GM23338 (cell line): Measurements from ENCODE around the gene TNFAIP8L2. TPM values are rescaled to one million over a fixed set of nuclear protein-coding genes. Genes with fewer than 3 reads are reported as not detected.
"Not testable (repeated sequence)": the region's sequence is repeated elsewhere in the genome, so short reads cannot be mapped to it uniquely, and the experiment has no call there.

ENCODE experiments used
- ATAC-seq: fragments of 200-7000 bp; cut with Tn5 transposase; 3 replicates; pipeline ENCODE4 v1.9.1; 2020
- DNase-seq: peaks from one replicate; pipeline ENCODE4 v3.0.0-alpha.2; 2015; ENCODE audit warnings: low spot score
- H2AFZ ChIP-seq: fragments of 200-600 bp; sonication (generic); 2 replicates; pipeline ENCODE4 v1.8.0; 2016; ENCODE audit warnings: antibody characterized with exemption, mild to moderate bottlenecking, moderate library complexity
- H3F3A ChIP-seq: fragments of 200-600 bp; sonication (generic); replicated peaks from 2 replicates; pipeline ENCODE4 v1.8.0; 2017; ENCODE audit warnings: antibody characterized with exemption, mixed run types, low read depth
- H3K27ac ChIP-seq: fragments of 200-600 bp; sonication (generic); 2 replicates; pipeline ENCODE4 v1.6.1; 2016; ENCODE audit warnings: low read depth
- H3K27me3 ChIP-seq: fragments of 200-600 bp; sonication (generic); 2 replicates; pipeline ENCODE4 v1.8.0; 2016; ENCODE audit warnings: mild to moderate bottlenecking, mixed run types, moderate library complexity; ENCODE audit not compliant: insufficient read depth
- H3K36me3 ChIP-seq: fragments of 200-600 bp; sonication (generic); 2 replicates; pipeline ENCODE4 v1.8.0; 2016; ENCODE audit warnings: mild to moderate bottlenecking; ENCODE audit not compliant: insufficient read depth
- H3K4me1 ChIP-seq: fragments of 200-600 bp; sonication (generic); 2 replicates; pipeline ENCODE4 v1.8.0; 2016; ENCODE audit warnings: mild to moderate bottlenecking, moderate library complexity; ENCODE audit not compliant: insufficient read depth
- H3K4me2 ChIP-seq: fragments of 200-600 bp; sonication (generic); 2 replicates; pipeline ENCODE4 v1.7.1; 2017; ENCODE audit warnings: mixed run types
- H3K4me3 ChIP-seq: fragments of 200-600 bp; sonication (generic); 2 replicates; pipeline ENCODE4 v1.6.1; 2016; ENCODE audit warnings: mixed run types
- H3K79me2 ChIP-seq: fragments of 200-600 bp; sonication (generic); replicated peaks from 2 replicates; pipeline ENCODE4 v1.8.0; 2017; ENCODE audit warnings: mild to moderate bottlenecking; ENCODE audit not compliant: insufficient read depth
- H3K9me2 ChIP-seq: fragments of 200-600 bp; sonication (generic); 2 replicates; pipeline ENCODE4 v1.8.0; 2017; ENCODE audit not compliant: insufficient read depth
- H4K20me1 ChIP-seq: fragments of 200-600 bp; sonication (generic); replicated peaks from 2 replicates; pipeline ENCODE4 v1.8.0; 2017; ENCODE audit warnings: mild to moderate bottlenecking; ENCODE audit not compliant: insufficient read depth
- H3K27ac Mint-ChIP-seq: 2 replicates; pipeline ENCODE4 v1.8.0; 2020; ENCODE audit warnings: inconsistent platforms, mild to moderate bottlenecking, moderate library complexity, mixed read lengths
- H3K27me3 Mint-ChIP-seq: 3 replicates; pipeline ENCODE4 v1.8.0; 2022; ENCODE audit warnings: low read depth, mild to moderate bottlenecking, moderate library complexity, mixed read lengths, inconsistent platforms; ENCODE audit not compliant: insufficient read depth, poor library complexity
- H3K36me3 Mint-ChIP-seq: 3 replicates; pipeline ENCODE4 v1.8.0; 2021; ENCODE audit warnings: low read depth, mild to moderate bottlenecking, inconsistent platforms, moderate library complexity, mixed read lengths
- H3K4me1 Mint-ChIP-seq: 3 replicates; pipeline ENCODE4 v1.8.0; 2020; ENCODE audit warnings: mild to moderate bottlenecking, inconsistent platforms, mixed read lengths
- H3K4me3 Mint-ChIP-seq: 3 replicates; pipeline ENCODE4 v1.8.0; 2021; ENCODE audit warnings: moderate library complexity, mild to moderate bottlenecking, inconsistent platforms, mixed read lengths
- H3K9me3 Mint-ChIP-seq: 3 replicates; pipeline ENCODE4 v1.8.0; 2020; ENCODE audit warnings: moderate library complexity, mild to moderate bottlenecking, inconsistent platforms, mixed read lengths
- CREB1 ChIP-seq: fragments of 250-450 bp; sonication (Bioruptor Pico); IDR thresholded peaks from 2 replicates; pipeline ENCODE4 v1.5.0; 2020; ENCODE audit warnings: low read depth, mild to moderate bottlenecking, moderate library complexity
- ETS1 ChIP-seq: IDR thresholded peaks from 2 replicates; pipeline ENCODE4 v1.6.1; 2016; ENCODE audit warnings: antibody characterized with exemption
- EZH2 ChIP-seq: fragments of 200-600 bp; sonication (generic); IDR thresholded peaks from one replicate; pipeline ENCODE4 v1.8.0; 2017; ENCODE audit warnings: antibody characterized with exemption, mild to moderate bottlenecking, low read depth; ENCODE audit not compliant: unreplicated experiment
- EZH2phosphoT487 ChIP-seq: fragments of 200-600 bp; sonication (generic); IDR thresholded peaks from one replicate; pipeline ENCODE4 v1.8.1; 2018; ENCODE audit warnings: antibody characterized with exemption; ENCODE audit not compliant: unreplicated experiment
- NANOG ChIP-seq: IDR thresholded peaks from 2 replicates; pipeline ENCODE4 v1.6.1; 2016; ENCODE audit warnings: antibody characterized with exemption, borderline replicate concordance
- POLR2AphosphoS5 ChIP-seq: IDR thresholded peaks from 2 replicates; pipeline ENCODE4 v1.6.1; 2016; ENCODE audit warnings: antibody characterized with exemption, low read depth
- ZNF114 ChIP-seq: fragments of 250-450 bp; sonication (Bioruptor Pico); IDR thresholded peaks from 2 replicates; pipeline ENCODE4 v1.5.0; 2020; ENCODE audit warnings: mild to moderate bottlenecking, moderate library complexity
- polyA plus RNA-seq: library from polyadenylated mRNA; unstranded; fragments of >200 nt; fragmentation: Nextera tagmentation; extraction: Ambion mirVana; gene quantifications from 2 replicates; pipeline ENCODE4 v1.2.1, GENCODE V29; 2016
- total RNA-seq: library from RNA; depleted of rRNA; stranded (reverse); fragments of >200 nt; shearing (Covaris generic); gene quantifications from 2 replicates; pipeline ENCODE4 v1.2.3, GENCODE V29; 2014
- TF ChIP-seq, protein P1 (sequence below), 2 experiments: fragments of 200-600 bp in 1 of 2; sonication (generic) in 1 of 2; conservative IDR thresholded peaks; 2 replicates each; pipeline versions ENCODE4 v1.5.1 to v1.6.1; 2016 to 2017; ENCODE audit warnings: antibody characterized with exemption in 2 of 2, low read depth in 2 of 2, mild to moderate bottlenecking in 2 of 2, moderate library complexity in 1 of 2

The TNFAIP8L2 gene
- total and polyA plus RNA-seq, 2 experiments from 2014 or later = 0.40 TPM; not detected in 1

- H3K4me3 ChIP-seq, H3K4me2 ChIP-seq, H3K4me3 Mint-ChIP-seq, H3K27ac ChIP-seq, H3K27me3 ChIP-seq, H3K27ac Mint-ChIP-seq, H4K20me1 ChIP-seq, ATAC-seq, H3K36me3 ChIP-seq, H2AFZ ChIP-seq, DNase-seq, H3K4me1 ChIP-seq, H3K9me3 Mint-ChIP-seq, H3K9me2 ChIP-seq: not testable (repeated sequence)
- Histone ChIP-seq H3K79me2 (peaks cover 16% of the 10 kb centered on the region), H3F3A (0 out of 2 replicates have a peak, but pooled peaks cover 12% of the 10 kb centered on the region)
- Mint-ChIP-seq H3K36me3 (peaks cover 12% of the 10 kb centered on the region), H3K27me3 (peaks cover 17% of the 10 kb centered on the region), H3K4me1 (peaks cover 16% of the 10 kb centered on the region; the same call in 2 of the 3 replicates)
These were observed 38.6 kb downstream of the TNFAIP8L2 start for GRCh38 chr1:151194894-151195594.

DNA sequence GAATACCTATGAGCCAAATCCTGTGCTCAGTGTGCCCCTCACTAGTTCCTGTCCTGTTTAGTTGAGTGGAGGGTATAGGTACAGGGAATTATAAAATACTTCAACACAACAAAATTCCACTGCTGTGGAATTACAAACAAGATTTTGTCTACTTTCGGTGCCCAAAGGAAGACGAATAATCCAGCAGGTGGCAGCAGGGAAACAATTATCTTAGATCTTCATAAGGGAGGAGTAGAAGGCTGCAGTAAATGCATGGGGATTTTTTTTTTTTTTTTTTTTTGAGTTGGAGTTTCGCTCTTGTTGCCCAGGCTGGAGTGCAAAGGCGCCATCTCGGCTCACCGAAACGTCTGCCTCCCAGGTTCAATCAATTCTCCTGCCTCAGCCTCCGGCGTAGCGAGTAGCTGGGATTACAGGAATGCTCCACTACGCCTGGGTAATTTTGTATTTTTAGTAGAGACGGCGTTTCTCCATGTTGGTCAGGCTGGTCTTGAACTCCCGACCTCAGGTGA is 39.9 kb downstream of the TNFAIP8L2 start:
- H3K4me1 Mint-ChIP-seq = peaks cover 16% of the 10 kb centered on the region; the same call in 2 of the 3 replicates
- Histone ChIP-seq H3K4me1 (peaks cover 6% of the 10 kb centered on the region), H2AFZ (no peak overlapping the region), H3K4me3 (no peak overlapping the region), H3K27me3 (no peaks in the 10 kb centered on the region), H3F3A (0 out of 2 replicates have a peak, but pooled peaks cover 7% of the 10 kb centered on the region), H3K27ac (peak overlapping the region; percentile 69), H3K4me2 (no peak overlapping the region), H4K20me1 (peaks cover 13% of the 10 kb centered on the region), H3K36me3 (no peaks in the 10 kb centered on the region), H3K79me2 (peaks cover 29% of the 10 kb centered on the region), H3K9me2 (no peaks in the 10 kb centered on the region)
- peaks cover 12% of the 10 kb centered on the region for H3K36me3 Mint-ChIP-seq
- DNase-seq (peak; percentile 77), ATAC-seq (peak; percentile 17)
- TF ChIP-seq, protein P1, sequence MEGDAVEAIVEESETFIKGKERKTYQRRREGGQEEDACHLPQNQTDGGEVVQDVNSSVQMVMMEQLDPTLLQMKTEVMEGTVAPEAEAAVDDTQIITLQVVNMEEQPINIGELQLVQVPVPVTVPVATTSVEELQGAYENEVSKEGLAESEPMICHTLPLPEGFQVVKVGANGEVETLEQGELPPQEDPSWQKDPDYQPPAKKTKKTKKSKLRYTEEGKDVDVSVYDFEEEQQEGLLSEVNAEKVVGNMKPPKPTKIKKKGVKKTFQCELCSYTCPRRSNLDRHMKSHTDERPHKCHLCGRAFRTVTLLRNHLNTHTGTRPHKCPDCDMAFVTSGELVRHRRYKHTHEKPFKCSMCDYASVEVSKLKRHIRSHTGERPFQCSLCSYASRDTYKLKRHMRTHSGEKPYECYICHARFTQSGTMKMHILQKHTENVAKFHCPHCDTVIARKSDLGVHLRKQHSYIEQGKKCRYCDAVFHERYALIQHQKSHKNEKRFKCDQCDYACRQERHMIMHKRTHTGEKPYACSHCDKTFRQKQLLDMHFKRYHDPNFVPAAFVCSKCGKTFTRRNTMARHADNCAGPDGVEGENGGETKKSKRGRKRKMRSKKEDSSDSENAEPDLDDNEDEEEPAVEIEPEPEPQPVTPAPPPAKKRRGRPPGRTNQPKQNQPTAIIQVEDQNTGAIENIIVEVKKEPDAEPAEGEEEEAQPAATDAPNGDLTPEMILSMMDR (conservative IDR thresholded peaks at IDR 0.05; ENCODE audit: low read depth in 2 of 2) = peak; percentile 58 to 65
- no peak for TF ChIP-seq EZH2
- TF ChIP-seq EZH2phosphoT487 = no peak
- H3K27me3 Mint-ChIP-seq = peaks cover 13% of the 10 kb centered on the region
- H3K27ac Mint-ChIP-seq = 0 out of 2 replicates have a peak overlapping the region, but pooled peaks have one; percentile 13
- no peaks in the 10 kb centered on the region for H3K9me3 Mint-ChIP-seq
- H3K4me3 Mint-ChIP-seq = peak overlapping the region; percentile 26; the same call in 1 of the 3 replicates

GRCh38 chr1:151197863-151198253 is 41.4 kb downstream of the TNFAIP8L2 start:
- Histone ChIP-seq H3K4me2 (peak overlapping the region; percentile 84), H3K9me2 (no peaks in the 10 kb centered on the region), H3K4me3 (peak overlapping the region; percentile 100), H4K20me1 (peaks cover 27% of the 10 kb centered on the region), H3F3A (0 out of 2 replicates have a peak, but pooled peaks cover 7% of the 10 kb centered on the region), H3K27me3 (no peaks in the 10 kb centered on the region), H3K36me3 (peaks cover 10% of the 10 kb centered on the region), H3K79me2 (peaks cover 44% of the 10 kb centered on the region), H3K4me1 (peaks cover 6% of the 10 kb centered on the region), H3K27ac (peak overlapping the region; percentile 5; the same call in 1 of the 2 replicates), H2AFZ (peak overlapping the region; percentile 9)
- Mint-ChIP-seq H3K27ac (peak overlapping the region; percentile 98), H3K4me1 (peaks cover 16% of the 10 kb centered on the region; the same call in 2 of the 3 replicates), H3K9me3 (no peaks in the 10 kb centered on the region), H3K36me3 (peaks cover 21% of the 10 kb centered on the region), H3K4me3 (peak overlapping the region; percentile 96), H3K27me3 (peaks cover 11% of the 10 kb centered on the region)
- DNase-seq = peak; percentile 8
- ATAC-seq = no peak
- TF ChIP-seq POLR2AphosphoS5 (no peak), ETS1 (no peak), ZNF114 (no peak), CREB1 (CRISPR knock-in tag) (no peak), NANOG (no peak)
